ENCODE data around the gene GREB1L.

DNA sequence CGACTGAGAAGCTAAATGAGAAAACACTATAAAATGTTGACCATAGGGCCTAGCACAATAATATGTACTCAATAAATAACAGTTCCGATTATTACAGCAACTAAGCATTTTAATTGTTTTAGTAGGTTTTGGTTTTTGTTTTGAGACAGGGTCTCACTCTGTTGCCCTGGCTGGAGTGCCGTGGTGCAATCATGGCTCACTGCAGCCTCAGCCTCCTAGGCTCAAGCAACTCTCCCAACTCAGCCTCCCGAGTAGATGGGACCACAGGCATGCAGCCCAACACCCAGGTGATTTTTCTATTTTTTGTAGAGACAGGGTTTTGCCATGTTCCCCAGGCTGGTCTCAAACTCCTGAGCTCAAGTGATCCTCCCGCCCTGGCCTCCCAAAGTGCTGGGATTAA is 304.4 kb downstream of the GREB1L start:
- TF ChIP-seq, protein P1, sequence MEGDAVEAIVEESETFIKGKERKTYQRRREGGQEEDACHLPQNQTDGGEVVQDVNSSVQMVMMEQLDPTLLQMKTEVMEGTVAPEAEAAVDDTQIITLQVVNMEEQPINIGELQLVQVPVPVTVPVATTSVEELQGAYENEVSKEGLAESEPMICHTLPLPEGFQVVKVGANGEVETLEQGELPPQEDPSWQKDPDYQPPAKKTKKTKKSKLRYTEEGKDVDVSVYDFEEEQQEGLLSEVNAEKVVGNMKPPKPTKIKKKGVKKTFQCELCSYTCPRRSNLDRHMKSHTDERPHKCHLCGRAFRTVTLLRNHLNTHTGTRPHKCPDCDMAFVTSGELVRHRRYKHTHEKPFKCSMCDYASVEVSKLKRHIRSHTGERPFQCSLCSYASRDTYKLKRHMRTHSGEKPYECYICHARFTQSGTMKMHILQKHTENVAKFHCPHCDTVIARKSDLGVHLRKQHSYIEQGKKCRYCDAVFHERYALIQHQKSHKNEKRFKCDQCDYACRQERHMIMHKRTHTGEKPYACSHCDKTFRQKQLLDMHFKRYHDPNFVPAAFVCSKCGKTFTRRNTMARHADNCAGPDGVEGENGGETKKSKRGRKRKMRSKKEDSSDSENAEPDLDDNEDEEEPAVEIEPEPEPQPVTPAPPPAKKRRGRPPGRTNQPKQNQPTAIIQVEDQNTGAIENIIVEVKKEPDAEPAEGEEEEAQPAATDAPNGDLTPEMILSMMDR (IDR thresholded peaks at IDR 0.05; ENCODE audit: insufficient read depth, low read length) = no peak
- TF ChIP-seq POLR2AphosphoS5 (IDR thresholded peaks at IDR 0.05; ENCODE audit: low read depth) = no peak

Measured in HL-60 (cell line).